BE2C (cell line): ENCODE results near the gene COPZ1.

Experiments
- DNase-seq: peaks from one replicate; pipeline ENCODE4 v3.0.0-alpha.2; 2020
- H3K27me3 ChIP-seq: fragments of 250-450 bp; sonication (Bioruptor Pico); 2 replicates; pipeline ENCODE4 v1.5.1; 2020; ENCODE audit warnings: mild to moderate bottlenecking
- H3K36me3 ChIP-seq: fragments of 250-450 bp; sonication (Bioruptor Pico); 2 replicates; pipeline ENCODE4 v1.5.1; 2020; ENCODE audit warnings: mild to moderate bottlenecking
- H3K4me1 ChIP-seq: fragments of 250-450 bp; sonication (Bioruptor Pico); 2 replicates; pipeline ENCODE4 v1.5.1; 2020
- H3K4me3 ChIP-seq: 2 replicates; pipeline ENCODE4 v1.5.1; 2011; ENCODE audit warnings: low read depth, low read length
- H3K9me3 ChIP-seq: fragments of 250-450 bp; sonication (Bioruptor Pico); 2 replicates; pipeline ENCODE4 v1.5.1; 2020
- CTCF ChIP-seq: IDR thresholded peaks from 2 replicates; pipeline ENCODE4 v1.5.1; 2012; ENCODE audit warnings: mild to moderate bottlenecking, low read depth, low read length

COPZ1 gene

GRCh38 chr12:54357506-54358190, 32.7 kb downstream of the COPZ1 start:
- peaks cover 30% of the 10 kb centered on the region for H3K4me1 ChIP-seq

GRCh38 chr12:54358191-54358944, 33.4 kb downstream of the COPZ1 start:
- DNase-seq = no peak
- TF ChIP-seq CTCF = no peak
- H3K36me3 ChIP-seq = no peaks in the 10 kb centered on the region
- H3K4me3 ChIP-seq = peak overlapping the region; percentile 86
- H3K27me3 ChIP-seq = no peaks in the 10 kb centered on the region
- H3K9me3 ChIP-seq = no peaks in the 10 kb centered on the region
- peaks cover 26% of the 10 kb centered on the region for H3K4me1 ChIP-seq

More at GRCh38 chr12:54357506-54358190, 32.7 kb downstream of the COPZ1 start:
- no peak for TF ChIP-seq CTCF
- no peaks in the 10 kb centered on the region for H3K9me3 ChIP-seq
- no peak for DNase-seq
- no peak overlapping the region for H3K4me3 ChIP-seq
- H3K36me3 ChIP-seq = no peaks in the 10 kb centered on the region
- H3K27me3 ChIP-seq = no peaks in the 10 kb centered on the region

GRCh38 chr12:54358945-54359761, 34.2 kb downstream of the COPZ1 start:
- Histone ChIP-seq H3K9me3 (no peaks in the 10 kb centered on the region), H3K27me3 (no peaks in the 10 kb centered on the region), H3K4me3 (peak overlapping the region; percentile 86), H3K36me3 (no peaks in the 10 kb centered on the region), H3K4me1 (peaks cover 22% of the 10 kb centered on the region)
- peak; percentile 98 for DNase-seq
- no peak for TF ChIP-seq CTCF

GRCh38 chr12:54359762-54360351, 34.9 kb downstream of the COPZ1 start:
- no peak for DNase-seq
- TF ChIP-seq CTCF = no peak
- Histone ChIP-seq H3K27me3 (no peaks in the 10 kb centered on the region), H3K9me3 (no peaks in the 10 kb centered on the region), H3K4me1 (peaks cover 22% of the 10 kb centered on the region), H3K4me3 (peak overlapping the region; percentile 59), H3K36me3 (no peaks in the 10 kb centered on the region)

- peak; percentile 94 for DNase-seq
- peak; percentile 99 for TF ChIP-seq CTCF
- no peaks in the 10 kb centered on the region for H3K36me3 ChIP-seq
- H3K4me1 ChIP-seq = peaks cover 22% of the 10 kb centered on the region
- no peak overlapping the region for H3K4me3 ChIP-seq
- H3K9me3 ChIP-seq = no peaks in the 10 kb centered on the region
- H3K27me3 ChIP-seq = no peaks in the 10 kb centered on the region
These were observed 36.0 kb downstream of the COPZ1 start for GRCh38 chr12:54360717-54361456.
